Activated naive CD4-positive, alpha-beta T cell treated with anti-CD3 and anti-CD28 coated beads, Interleukin-2, amount 10 ng/mL, durations not matched to agents 7 days and 5 days (primary cell): ENCODE measurements around the gene LRRC36.
A peak's percentile ranks its signal among the peaks of the same experiment; 100 is the strongest.

Source experiments
- CTCF ChIA-PET: fragments of 350-600 bp; sonication (Branson Sonifier 250); formaldehyde crosslinking; loops from one replicate; lab custom pipeline; 2021; ENCODE audit warnings: antibody characterized with exemption; lab: Charles Lee
- DNase-seq: peaks from one replicate; pipeline ENCODE4 v3.0.0-alpha.2; 2020
- H3K27ac Mint-ChIP-seq: one replicate; pipeline ENCODE4 v1.8.0; 2021; ENCODE audit warnings: mild to moderate bottlenecking, moderate library complexity, mixed read lengths
- H3K27me3 Mint-ChIP-seq: one replicate; pipeline ENCODE4 v1.8.0; 2021; ENCODE audit warnings: mild to moderate bottlenecking, mixed read lengths
- H3K36me3 Mint-ChIP-seq: one replicate; pipeline ENCODE4 v1.8.0; 2021; ENCODE audit warnings: mixed read lengths
- H3K4me1 Mint-ChIP-seq: one replicate; pipeline ENCODE4 v1.8.0; 2021; ENCODE audit warnings: mixed read lengths
- H3K4me3 Mint-ChIP-seq: one replicate; pipeline ENCODE4 v1.8.0; 2021; ENCODE audit warnings: mild to moderate bottlenecking, moderate library complexity, mixed read lengths
- H3K9me3 Mint-ChIP-seq: one replicate; pipeline ENCODE4 v1.8.0; 2021; ENCODE audit warnings: mixed read lengths

Gene LRRC36

DNA sequence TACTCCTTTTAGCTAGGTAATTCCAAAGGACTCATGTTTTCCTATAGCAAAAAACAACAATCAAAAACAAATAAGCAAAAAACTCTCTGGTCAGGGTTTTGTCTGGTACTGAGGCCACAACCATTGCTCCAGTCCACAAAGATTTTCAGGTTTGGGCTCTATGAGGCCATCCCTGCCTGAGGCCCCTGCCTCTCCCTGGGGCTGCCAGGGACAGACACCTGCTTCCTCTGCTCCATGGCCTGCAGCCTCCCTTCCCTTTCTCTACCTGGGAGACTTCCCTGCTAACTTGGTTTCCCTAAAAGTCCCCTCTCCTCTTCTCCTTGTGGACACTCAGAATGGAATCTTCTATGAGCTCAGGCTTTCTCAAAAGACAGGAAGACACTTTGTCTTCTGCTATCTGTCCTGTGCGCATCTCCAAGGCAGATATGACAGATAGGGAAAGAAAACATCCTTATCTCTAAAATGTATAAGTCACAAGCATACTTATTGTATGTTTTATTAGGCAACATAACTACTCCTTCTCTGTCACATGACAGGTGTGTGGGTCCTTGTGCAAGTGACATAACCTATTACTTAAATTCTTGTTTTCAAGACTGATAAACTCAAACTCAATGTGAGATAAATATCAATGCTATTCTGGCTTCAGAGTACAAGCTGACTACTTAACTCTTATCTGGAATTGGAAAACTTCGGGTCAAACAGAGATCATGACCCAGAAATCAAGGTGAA is 90.9 kb downstream of the LRRC36 start:
- Mint-ChIP-seq H3K36me3 (no peaks in the 10 kb centered on the region), H3K4me1 (peaks cover 11% of the 10 kb centered on the region), H3K4me3 (peak overlapping the region; percentile 8), H3K27me3 (peaks cover 85% of the 10 kb centered on the region), H3K27ac (no peak overlapping the region), H3K9me3 (no peaks in the 10 kb centered on the region)
- DNase-seq: no peak
- CTCF ChIA-PET: interaction anchor here (0.6 to 3.1 kb wide), 4 partner anchors 9 to 173 kb away, joined by 3 to 23 read pairs (median 4); no protein-coding TSS in a partner anchor

DNA sequence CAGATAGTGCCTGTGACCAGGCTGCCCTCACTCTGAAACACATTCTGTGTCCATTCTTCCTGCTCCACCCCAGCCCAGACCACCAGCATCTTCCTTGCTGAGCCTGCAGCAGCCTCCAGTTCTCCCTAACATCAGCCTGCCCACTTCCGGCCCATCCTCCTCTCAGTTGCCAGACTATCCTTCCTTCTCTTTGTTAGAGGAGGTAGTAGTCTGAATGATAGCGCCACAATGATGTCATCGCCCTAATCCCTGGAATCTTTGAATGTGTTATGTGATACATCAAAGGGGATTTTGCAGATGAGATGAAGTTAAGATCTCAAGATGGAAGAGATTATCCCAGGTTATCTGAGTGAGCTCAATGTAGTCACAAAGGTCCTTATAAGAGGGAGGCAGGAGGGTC is 92.9 kb downstream of the LRRC36 start:
- no peak overlapping the region for H3K27ac Mint-ChIP-seq
- no peaks in the 10 kb centered on the region for H3K36me3 Mint-ChIP-seq
- no peak overlapping the region for H3K4me3 Mint-ChIP-seq
- no peaks in the 10 kb centered on the region for H3K9me3 Mint-ChIP-seq
- peaks cover 88% of the 10 kb centered on the region for H3K27me3 Mint-ChIP-seq
- CTCF ChIA-PET: no interaction called here
- DNase-seq: no peak
- peaks cover 11% of the 10 kb centered on the region for H3K4me1 Mint-ChIP-seq

DNA sequence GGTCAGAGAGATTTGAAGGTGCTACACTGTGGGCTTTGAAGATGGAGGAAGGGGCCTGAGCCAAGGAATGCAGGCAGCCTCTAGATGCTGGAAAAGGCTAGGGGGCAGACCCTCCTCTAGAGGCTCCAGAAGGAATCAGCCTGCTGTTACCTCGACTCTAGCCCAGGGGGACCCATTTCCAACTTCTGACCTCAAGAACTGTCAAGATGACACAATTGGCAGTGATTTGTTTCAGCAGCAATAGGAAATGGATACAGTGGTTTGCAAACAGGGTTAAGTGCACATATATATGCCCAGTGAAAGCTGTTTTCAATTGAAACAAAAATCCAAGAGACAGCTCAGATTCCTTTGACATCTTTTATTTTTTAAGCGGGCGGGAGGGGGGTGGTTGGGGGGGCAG is 93.3 kb downstream of the LRRC36 start:
- H3K36me3 Mint-ChIP-seq: no peaks in the 10 kb centered on the region
- H3K27ac Mint-ChIP-seq: no peak overlapping the region
- peaks cover 88% of the 10 kb centered on the region for H3K27me3 Mint-ChIP-seq
- CTCF ChIA-PET: no interaction called here
- no peaks in the 10 kb centered on the region for H3K9me3 Mint-ChIP-seq
- peaks cover 11% of the 10 kb centered on the region for H3K4me1 Mint-ChIP-seq
- DNase-seq: no peak
- H3K4me3 Mint-ChIP-seq: no peak overlapping the region

DNA sequence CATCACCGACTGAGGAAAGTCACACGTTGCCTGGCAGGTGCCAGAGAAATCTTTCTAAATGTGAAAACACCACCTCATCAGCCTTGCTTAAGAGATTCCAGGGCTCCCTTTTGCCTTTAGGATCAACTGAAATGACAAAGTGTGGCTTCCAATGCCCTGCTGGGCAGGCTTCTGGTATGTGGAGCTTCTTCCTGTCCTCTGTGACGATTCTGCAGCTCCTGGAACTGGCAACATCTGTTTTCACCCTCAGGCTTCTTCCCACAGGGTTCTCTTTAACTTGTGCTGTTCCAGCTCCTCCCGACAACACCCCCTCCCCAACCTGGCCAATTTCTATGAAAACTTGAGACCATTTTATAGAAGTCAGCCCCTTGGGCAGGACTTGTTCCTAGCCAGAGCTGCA is 94.4 kb downstream of the LRRC36 start:
- no peaks in the 10 kb centered on the region for H3K9me3 Mint-ChIP-seq
- DNase-seq: no peak
- H3K36me3 Mint-ChIP-seq: no peaks in the 10 kb centered on the region
- H3K27ac Mint-ChIP-seq: no peak overlapping the region
- peaks cover 9% of the 10 kb centered on the region for H3K4me1 Mint-ChIP-seq
- CTCF ChIA-PET: interaction anchor here (1.0 to 2.2 kb wide), 4 partner anchors 13 to 45 kb away, joined by 3 to 7 read pairs (median 5); no protein-coding TSS in a partner anchor
- peaks cover 88% of the 10 kb centered on the region for H3K27me3 Mint-ChIP-seq
- H3K4me3 Mint-ChIP-seq: no peak overlapping the region

DNA sequence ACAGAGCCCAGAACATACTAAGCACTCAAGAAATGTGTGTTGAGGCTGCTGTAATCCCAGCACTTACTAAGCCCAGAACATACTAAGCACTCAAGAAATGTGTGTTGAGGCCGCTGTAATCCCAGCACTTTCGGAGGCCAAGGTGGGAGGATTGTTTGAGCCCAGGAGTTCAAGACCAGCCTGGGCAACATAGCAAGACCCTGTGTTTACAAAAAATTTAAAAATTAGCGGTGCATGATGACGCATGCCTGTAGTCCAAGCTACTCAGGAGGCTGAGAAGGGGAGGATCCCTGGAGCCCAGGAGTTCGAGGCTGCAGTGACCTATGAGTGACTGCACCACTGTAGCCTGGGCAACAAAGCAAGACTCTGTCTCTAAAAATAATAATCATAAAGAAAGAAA is 96.4 kb downstream of the LRRC36 start:
- Mint-ChIP-seq H3K27ac (no peak overlapping the region), H3K4me1 (no peaks in the 10 kb centered on the region), H3K36me3 (no peaks in the 10 kb centered on the region), H3K4me3 (no peak overlapping the region), H3K9me3 (no peaks in the 10 kb centered on the region), H3K27me3 (peaks cover 89% of the 10 kb centered on the region)
- no peak for DNase-seq
- CTCF ChIA-PET: interaction anchor here (0.9 to 1.0 kb wide), 2 partner anchors 42 to 97 kb away, joined by 3 read pairs; no protein-coding TSS in a partner anchor

DNA sequence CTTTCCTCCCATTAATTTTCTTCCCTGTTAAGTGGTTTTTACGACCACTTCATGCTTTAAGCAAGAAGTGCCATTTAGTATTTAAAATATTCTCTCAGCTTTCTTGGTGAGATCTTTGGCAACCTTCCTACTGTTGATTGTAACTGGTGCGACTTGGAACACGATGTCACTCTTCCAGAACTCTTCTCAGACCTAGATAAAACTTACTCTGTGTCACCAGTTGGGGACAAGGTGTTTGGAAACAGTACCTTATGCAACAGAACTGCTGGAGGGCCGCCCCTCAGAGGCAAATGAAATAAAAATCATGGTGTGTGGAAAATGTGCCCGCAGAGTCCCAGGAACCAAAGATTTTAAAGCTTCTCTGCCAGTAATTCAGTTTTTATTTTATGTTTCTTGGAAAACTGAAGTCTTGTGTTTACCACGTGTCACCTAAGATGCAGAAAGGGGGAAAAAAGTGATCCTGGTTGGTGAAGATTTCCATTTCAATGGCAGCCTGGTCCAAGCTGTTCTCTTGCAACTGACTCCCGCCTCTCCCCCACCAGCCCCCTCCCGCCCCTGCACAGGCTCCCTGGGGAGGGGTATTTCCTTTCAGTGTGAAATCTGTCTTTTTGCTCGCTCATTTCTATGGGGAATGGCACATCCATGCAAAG is 97.1 kb downstream of the LRRC36 start:
- Mint-ChIP-seq H3K27ac (no peak overlapping the region), H3K4me1 (no peaks in the 10 kb centered on the region), H3K4me3 (no peak overlapping the region), H3K9me3 (no peaks in the 10 kb centered on the region), H3K36me3 (no peaks in the 10 kb centered on the region), H3K27me3 (peaks cover 89% of the 10 kb centered on the region)
- CTCF ChIA-PET: interaction anchor here (0.9 kb wide), 2 partner anchors 31 to 41 kb away, joined by 3 read pairs; partner anchors contain the start of gene TPPP3
- no peak for DNase-seq

DNA sequence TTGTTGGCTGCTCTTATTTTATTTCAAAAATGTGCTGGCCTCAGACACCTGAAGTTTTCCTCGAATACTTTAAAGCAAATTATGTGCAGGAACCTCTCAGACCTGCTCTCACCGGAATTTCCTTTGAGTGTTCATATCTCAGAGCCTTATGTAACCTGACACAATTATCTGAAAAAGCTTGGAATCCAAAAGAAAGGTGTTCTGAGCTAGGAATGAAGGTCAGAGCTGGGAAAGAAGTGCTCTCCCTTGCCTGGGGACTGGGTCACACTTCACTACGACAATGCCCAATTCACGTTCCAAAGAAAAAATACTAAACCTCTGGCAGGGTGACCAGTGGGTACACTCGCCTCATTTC is 97.6 kb downstream of the LRRC36 start:
- no peak overlapping the region for H3K27ac Mint-ChIP-seq
- no peaks in the 10 kb centered on the region for H3K9me3 Mint-ChIP-seq
- no peak overlapping the region for H3K4me3 Mint-ChIP-seq
- peaks cover 90% of the 10 kb centered on the region for H3K27me3 Mint-ChIP-seq
- DNase-seq: no peak
- CTCF ChIA-PET: interaction anchor here (0.9 to 5.4 kb wide), 2 partner anchors 19 to 31 kb away, joined by 3 to 101 read pairs; partner anchors contain the start of gene TPPP3
- H3K4me1 Mint-ChIP-seq: no peaks in the 10 kb centered on the region
- H3K36me3 Mint-ChIP-seq: no peaks in the 10 kb centered on the region

DNA sequence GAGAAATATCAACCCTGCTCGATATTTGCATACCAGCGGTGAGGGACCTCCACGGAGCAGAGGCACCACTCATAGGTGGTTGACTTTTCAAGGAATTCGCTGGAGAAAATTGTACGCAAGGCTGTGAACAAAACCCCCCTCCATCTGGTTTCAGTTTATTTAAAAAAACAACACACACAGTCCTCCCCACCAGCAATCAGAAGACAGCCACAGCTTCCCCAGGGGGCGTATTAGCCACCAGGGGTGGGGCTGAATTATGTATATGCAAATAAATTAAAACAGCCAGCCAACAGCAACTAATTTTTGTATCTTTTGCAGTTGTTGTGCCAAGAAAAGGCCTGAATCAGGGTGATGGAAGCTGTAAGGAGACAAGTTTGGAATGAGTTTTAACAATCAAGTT is 98.4 kb downstream of the LRRC36 start:
- CTCF ChIA-PET: interaction anchor here (0.6 to 5.4 kb wide), 5 partner anchors 8 to 243 kb away, joined by 3 to 101 read pairs (median 6); partner anchors contain the start of gene ZDHHC1
- H3K9me3 Mint-ChIP-seq: no peaks in the 10 kb centered on the region
- DNase-seq: no peak
- no peak overlapping the region for H3K4me3 Mint-ChIP-seq
- peaks cover 2% of the 10 kb centered on the region for H3K4me1 Mint-ChIP-seq
- H3K36me3 Mint-ChIP-seq: no peaks in the 10 kb centered on the region
- H3K27ac Mint-ChIP-seq: no peak overlapping the region
- peaks cover 90% of the 10 kb centered on the region for H3K27me3 Mint-ChIP-seq

DNA sequence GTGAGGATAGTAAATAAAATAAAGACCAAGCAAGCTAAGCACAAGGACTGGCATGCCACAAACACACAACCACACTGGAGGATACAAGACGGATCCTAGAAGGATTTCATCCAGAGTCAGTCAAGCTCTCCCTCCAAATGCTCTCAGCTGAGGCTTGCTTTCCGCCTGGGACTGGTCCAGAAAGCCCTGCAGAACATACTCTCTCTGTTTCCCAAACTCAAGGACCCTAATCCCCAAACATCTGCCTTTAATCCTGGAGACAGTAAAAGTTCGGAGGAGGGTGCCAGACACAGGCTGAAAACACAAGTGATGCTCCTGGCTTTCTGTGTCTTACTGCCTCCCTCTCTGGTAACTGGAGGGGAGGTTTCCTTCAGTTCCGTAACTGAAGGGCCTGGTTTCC is 99.0 kb downstream of the LRRC36 start:
- H3K27ac Mint-ChIP-seq: no peak overlapping the region
- no peak overlapping the region for H3K4me3 Mint-ChIP-seq
- peaks cover 91% of the 10 kb centered on the region for H3K27me3 Mint-ChIP-seq
- H3K36me3 Mint-ChIP-seq: no peaks in the 10 kb centered on the region
- peaks cover 5% of the 10 kb centered on the region for H3K4me1 Mint-ChIP-seq
- DNase-seq: no peak
- CTCF ChIA-PET: interaction anchor here (1.4 to 5.4 kb wide), 4 partner anchors 8 to 26 kb away, joined by 4 to 101 read pairs (median 14); partner anchors contain the start of gene ZDHHC1
- no peaks in the 10 kb centered on the region for H3K9me3 Mint-ChIP-seq

DNA sequence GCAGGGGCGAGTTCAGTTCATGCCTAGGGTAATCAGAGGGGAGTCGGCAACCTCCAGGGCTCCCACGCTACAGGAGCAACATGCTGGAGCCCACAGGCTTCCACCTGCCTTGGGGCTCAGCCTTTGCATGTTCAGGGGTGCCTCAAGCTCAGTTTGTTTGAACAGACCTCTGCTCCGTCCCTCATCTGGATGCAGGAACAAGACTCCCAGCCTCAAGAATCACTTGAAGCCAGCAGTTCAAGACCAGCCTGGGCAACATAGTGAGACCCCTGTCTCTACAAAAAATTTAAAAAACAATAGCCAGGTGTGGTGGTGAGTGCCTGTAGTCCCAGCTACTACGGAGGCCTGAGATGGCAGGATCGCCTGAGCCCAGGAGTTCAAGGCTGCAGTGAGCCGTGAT is 99.4 kb downstream of the LRRC36 start:
- CTCF ChIA-PET: interaction anchor here (1.0 to 5.4 kb wide), 7 partner anchors 9 to 147 kb away, joined by 3 to 101 read pairs (median 6); partner anchors contain the start of gene ZDHHC1

DNA sequence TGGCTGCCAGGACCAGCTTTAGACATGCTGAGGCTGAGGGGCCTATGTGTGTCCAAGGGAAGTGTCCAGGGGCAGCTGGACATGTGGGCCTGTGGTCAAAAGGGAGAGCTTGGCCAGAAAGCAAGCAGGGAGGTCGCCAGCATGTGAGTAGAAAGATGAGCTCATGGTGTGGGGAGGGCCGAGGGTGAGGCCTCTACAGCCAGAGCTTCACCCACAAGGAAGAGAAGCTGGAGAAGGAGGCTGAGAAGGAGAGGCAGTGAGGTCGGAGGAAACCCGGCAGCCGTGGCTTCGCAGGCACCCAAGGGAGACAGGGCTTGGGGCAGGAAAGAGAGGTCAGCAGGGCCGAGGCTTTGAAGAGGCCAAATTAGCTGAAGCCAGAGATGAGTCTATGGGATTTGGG is 100.3 kb downstream of the LRRC36 start:
- Mint-ChIP-seq H3K4me3 (no peak overlapping the region), H3K27ac (no peak overlapping the region), H3K9me3 (no peaks in the 10 kb centered on the region), H3K27me3 (peaks cover 91% of the 10 kb centered on the region), H3K4me1 (peaks cover 7% of the 10 kb centered on the region), H3K36me3 (no peaks in the 10 kb centered on the region)
- no peak for DNase-seq
- CTCF ChIA-PET: interaction anchor here (0.7 to 5.4 kb wide), 12 partner anchors 10 to 531 kb away, joined by 3 to 101 read pairs (median 9); partner anchors contain the start of gene ZDHHC1

More for the DNA sequence above, 99.4 kb downstream of the LRRC36 start:
- peaks cover 91% of the 10 kb centered on the region for H3K27me3 Mint-ChIP-seq
- no peaks in the 10 kb centered on the region for H3K9me3 Mint-ChIP-seq
- H3K36me3 Mint-ChIP-seq: no peaks in the 10 kb centered on the region
- no peak for DNase-seq
- H3K27ac Mint-ChIP-seq: no peak overlapping the region
- H3K4me3 Mint-ChIP-seq: no peak overlapping the region
- peaks cover 5% of the 10 kb centered on the region for H3K4me1 Mint-ChIP-seq

DNA sequence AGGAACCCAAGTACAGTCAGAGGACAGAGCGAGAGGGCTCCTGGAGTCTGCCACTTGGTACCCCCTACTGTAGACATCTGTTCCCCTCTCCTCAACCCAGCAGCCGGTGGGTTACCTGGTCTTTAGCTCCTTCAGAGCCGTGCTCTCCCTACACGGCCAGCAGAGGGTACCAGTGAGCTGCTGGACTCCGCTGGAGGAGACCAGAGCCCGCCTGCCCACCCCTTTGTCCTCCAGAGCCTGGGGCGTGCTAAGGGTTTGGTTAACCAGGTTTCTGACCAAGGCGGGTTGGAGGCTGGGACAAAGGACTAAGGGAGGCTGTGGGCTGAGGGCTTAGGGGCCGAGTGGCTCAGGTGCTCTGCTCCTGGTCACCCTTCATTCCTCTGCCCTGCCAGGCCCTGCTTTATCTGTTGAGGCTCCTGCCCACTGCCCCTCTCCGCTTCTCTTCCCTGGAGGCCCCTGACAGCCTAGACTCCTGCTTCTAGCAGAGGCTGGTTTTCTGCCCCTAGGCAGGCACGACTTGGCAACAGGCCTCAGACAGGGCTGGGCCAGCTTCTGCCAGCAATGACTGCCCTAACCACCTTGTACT is 101.6 kb downstream of the LRRC36 start:
- H3K27me3 Mint-ChIP-seq: peaks cover 94% of the 10 kb centered on the region

DNA sequence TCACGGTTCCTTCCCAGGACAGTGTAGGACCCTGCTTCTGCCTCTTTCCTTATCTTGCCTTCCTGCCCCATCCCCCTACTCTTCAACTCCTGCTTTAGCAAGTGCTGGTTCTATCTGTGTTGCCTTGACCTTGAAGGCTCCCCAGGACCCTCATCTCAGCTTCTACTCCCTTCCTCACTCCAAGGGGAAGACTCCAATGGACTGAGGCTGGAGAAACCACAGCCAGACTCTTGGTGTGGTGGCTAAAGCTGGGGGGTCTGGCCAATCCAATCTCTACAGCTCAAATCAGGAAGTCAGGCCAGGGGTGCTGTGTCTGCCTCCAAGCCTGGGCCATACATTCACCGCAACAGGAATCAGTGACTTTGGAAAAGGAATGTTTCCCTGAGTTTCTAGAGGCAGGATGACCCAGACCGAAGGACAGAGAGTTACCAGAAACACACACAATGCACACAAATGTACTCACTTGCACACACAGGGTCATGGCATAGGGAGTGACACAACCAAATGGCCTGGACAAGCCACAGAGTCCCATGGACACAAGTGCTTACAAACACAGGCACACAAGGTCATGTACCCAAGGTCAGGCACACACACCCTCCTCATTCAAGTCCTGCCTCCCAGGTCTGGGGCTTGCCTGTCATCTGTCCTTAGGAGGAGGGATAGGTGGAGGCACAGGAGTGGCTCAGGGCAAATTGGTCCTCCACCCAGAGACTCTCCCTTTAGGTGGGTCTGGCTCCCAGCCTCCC is 102.6 kb downstream of the LRRC36 start:
- Mint-ChIP-seq H3K27ac (no peak overlapping the region), H3K4me3 (peak overlapping the region; percentile 23), H3K36me3 (no peaks in the 10 kb centered on the region), H3K27me3 (peaks cover 92% of the 10 kb centered on the region), H3K9me3 (no peaks in the 10 kb centered on the region), H3K4me1 (peaks cover 10% of the 10 kb centered on the region)
- DNase-seq: no peak
- CTCF ChIA-PET: interaction anchor here (0.6 to 5.4 kb wide), 11 partner anchors 14 to 231 kb away, joined by 3 to 101 read pairs (median 9); partner anchors contain the start of gene ATP6V0D1

More for the DNA sequence above, 101.6 kb downstream of the LRRC36 start:
- DNase-seq: peak; percentile 75
- Mint-ChIP-seq H3K4me1 (peaks cover 10% of the 10 kb centered on the region), H3K9me3 (no peaks in the 10 kb centered on the region), H3K36me3 (no peaks in the 10 kb centered on the region), H3K4me3 (no peak overlapping the region), H3K27ac (no peak overlapping the region)
- CTCF ChIA-PET: interaction anchor here (0.6 to 5.4 kb wide), 29 partner anchors 11 to 533 kb away, joined by 3 to 101 read pairs (median 5); partner anchors contain the start of genes ATP6V0D1 and ZDHHC1
